Karpas-422 (cell line): ENCODE measurements around the gene XYLT1. TPM values are rescaled to one million over a fixed set of nuclear protein-coding genes. Genes with fewer than 3 reads are reported as not detected.
A peak's percentile ranks its signal among the peaks of the same experiment; 100 is the strongest.

ENCODE experiments used
- DNase-seq: peaks from one replicate; pipeline ENCODE4 v3.0.0-alpha.2; 2015
- H2AFZ ChIP-seq: fragments of 200-600 bp; sonication (generic); 2 replicates; pipeline ENCODE4 v1.6.1; 2014; ENCODE audit warnings: antibody characterized with exemption, low read length, mixed read lengths
- H3K27ac ChIP-seq: fragments of 200-600 bp; sonication (generic); 2 replicates; pipeline ENCODE4 v1.5.1; 2014; ENCODE audit warnings: mild to moderate bottlenecking, low read length, moderate library complexity
- H3K27me3 ChIP-seq: fragments of 200-600 bp; sonication (generic); 2 replicates; pipeline ENCODE4 v1.6.1; 2014; ENCODE audit warnings: low read length, mixed read lengths
- H3K36me3 ChIP-seq: fragments of 200-600 bp; sonication (generic); 2 replicates; pipeline ENCODE4 v1.6.1; 2014; ENCODE audit warnings: low read length, mixed read lengths; ENCODE audit not compliant: insufficient read depth
- H3K4me1 ChIP-seq: fragments of 200-600 bp; sonication (generic); 2 replicates; pipeline ENCODE4 v1.6.1; 2014; ENCODE audit warnings: mild to moderate bottlenecking, low read length, mixed read lengths
- H3K4me2 ChIP-seq: fragments of 200-600 bp; sonication (generic); 2 replicates; pipeline ENCODE4 v1.6.1; 2014; ENCODE audit warnings: low read length, low read depth, mild to moderate bottlenecking; ENCODE audit not compliant: poor library complexity, severe bottlenecking
- H3K4me3 ChIP-seq: fragments of 200-600 bp; sonication (generic); 2 replicates; pipeline ENCODE4 v1.5.1; 2014; ENCODE audit warnings: mild to moderate bottlenecking, antibody characterized with exemption, low read length, mixed read lengths
- H3K79me2 ChIP-seq: fragments of 200-600 bp; sonication (generic); 2 replicates; pipeline ENCODE4 v1.6.1; 2014; ENCODE audit warnings: mild to moderate bottlenecking, low read length, mixed read lengths
- H3K9ac ChIP-seq: fragments of 200-600 bp; sonication (generic); 2 replicates; pipeline ENCODE4 v1.6.0; 2014; ENCODE audit warnings: low read length
- H3K9me2 ChIP-seq: fragments of 200-600 bp; sonication (generic), shearing (Covaris generic); replicated peaks from 2 replicates; pipeline ENCODE4 v1.6.0; 2014; ENCODE audit warnings: mild to moderate bottlenecking, low read length, moderate library complexity; ENCODE audit not compliant: insufficient read depth
- H3K9me3 ChIP-seq: fragments of 300-700, 200-600 bp; sonication (generic); 2 replicates; pipeline ENCODE4 v1.6.1; 2014; ENCODE audit warnings: low read length, mixed read lengths
- H4K20me1 ChIP-seq: fragments of 200-600 bp; sonication (generic); 2 replicates; pipeline ENCODE4 v1.6.1; 2014; ENCODE audit warnings: mild to moderate bottlenecking, antibody characterized with exemption, low read length, low read depth; ENCODE audit not compliant: insufficient read depth
- total RNA-seq: library from RNA; depleted of rRNA; stranded (reverse); fragments of >200 nt; shearing (Covaris generic); gene quantifications from 2 replicates; pipeline ENCODE4 v1.2.3, GENCODE V29; 2014; ENCODE audit warnings: low replicate concordance

Gene XYLT1
- total RNA-seq, 1 experiment from 2014 or later: 11.8 TPM

DNA sequence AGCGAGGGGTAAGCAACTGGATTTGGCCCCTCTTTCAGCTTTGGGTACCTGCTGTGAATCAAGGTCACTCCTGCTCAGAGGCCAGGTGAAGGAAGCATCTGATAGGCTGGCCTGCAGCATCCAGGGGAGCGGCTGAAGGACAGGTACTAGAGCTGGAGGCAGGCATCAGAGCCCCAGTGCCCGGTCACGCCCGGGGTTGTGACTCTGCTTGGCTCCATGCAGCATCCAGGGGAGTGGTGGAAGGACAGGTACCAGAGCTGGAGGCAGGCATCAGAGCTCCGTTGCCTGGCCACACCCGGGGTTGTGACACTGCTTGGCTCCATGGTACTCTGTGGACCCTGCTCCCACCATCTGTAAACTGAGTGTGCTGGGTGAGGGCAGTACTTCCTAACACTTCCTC, 189.7 kb downstream of the XYLT1 start:
- Histone ChIP-seq H3K4me1 (peaks cover 47% of the 10 kb centered on the region), H3K27me3 (no peaks in the 10 kb centered on the region), H4K20me1 (peaks cover 24% of the 10 kb centered on the region), H3K79me2 (no peaks in the 10 kb centered on the region; the same call in 1 of the 2 replicates), H3K9me3 (no peaks in the 10 kb centered on the region), H3K9ac (no peak overlapping the region), H3K36me3 (no peaks in the 10 kb centered on the region), H3K4me2 (no peak overlapping the region), H2AFZ (no peak overlapping the region), H3K4me3 (no peak overlapping the region), H3K27ac (no peak overlapping the region), H3K9me2 (no peaks in the 10 kb centered on the region)
- DNase-seq: no peak

DNA sequence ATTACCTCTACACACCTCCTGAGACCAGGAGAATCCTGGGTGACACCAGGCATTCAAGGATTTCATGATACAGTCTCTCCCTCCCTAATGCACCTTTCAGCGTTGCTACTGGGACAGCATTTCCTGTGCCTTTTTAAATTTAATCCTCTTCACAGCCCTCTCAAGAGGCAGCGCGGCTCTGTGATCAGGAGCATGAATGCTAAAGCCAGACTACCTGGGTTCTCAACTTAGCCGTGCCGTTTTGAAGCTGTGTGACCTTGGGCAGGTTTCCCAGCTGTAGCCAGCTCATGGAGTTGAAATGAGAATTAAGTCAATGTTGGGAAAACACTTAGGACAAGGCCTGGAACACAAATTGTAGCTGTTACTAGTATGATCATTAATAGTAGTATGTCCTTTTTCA, 191.8 kb downstream of the XYLT1 start:
- H3K4me2 ChIP-seq: no peak overlapping the region

DNA sequence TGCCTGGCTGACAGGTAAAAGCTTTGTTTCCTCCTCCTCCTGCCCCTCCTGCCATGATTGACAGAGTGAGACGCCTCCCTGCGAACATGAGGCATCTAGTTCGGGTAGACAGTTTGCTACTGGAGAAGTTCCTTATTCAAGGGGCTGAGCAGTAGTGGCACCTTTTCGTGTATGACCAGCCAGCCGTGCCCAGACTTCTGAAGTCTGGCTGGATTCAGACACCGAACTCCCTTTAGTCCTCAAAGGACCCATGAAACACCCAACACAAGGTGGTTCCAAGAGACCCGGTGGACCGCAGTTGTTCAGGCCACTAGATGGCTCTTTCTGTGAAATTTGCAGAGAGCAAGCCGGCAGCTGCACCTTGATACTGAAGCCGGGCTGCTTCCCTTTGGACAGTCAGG, 192.8 kb downstream of the XYLT1 start:
- no peak overlapping the region for H3K27ac ChIP-seq
- no peak overlapping the region for H3K9ac ChIP-seq
- no peaks in the 10 kb centered on the region; the same call in 1 of the 2 replicates for H3K79me2 ChIP-seq
- H3K4me2 ChIP-seq: no peak overlapping the region
- no peaks in the 10 kb centered on the region for H3K27me3 ChIP-seq
- H3K9me3 ChIP-seq: no peaks in the 10 kb centered on the region
- H3K4me3 ChIP-seq: no peak overlapping the region
- peaks cover 31% of the 10 kb centered on the region for H3K4me1 ChIP-seq
- DNase-seq: peak; percentile 66
- H3K9me2 ChIP-seq: no peaks in the 10 kb centered on the region
- no peaks in the 10 kb centered on the region for H3K36me3 ChIP-seq
- peaks cover 15% of the 10 kb centered on the region; the same call in 1 of the 2 replicates for H4K20me1 ChIP-seq
- no peak overlapping the region for H2AFZ ChIP-seq

More for the DNA sequence above, 191.8 kb downstream of the XYLT1 start:
- peaks cover 14% of the 10 kb centered on the region; the same call in 1 of the 2 replicates for H4K20me1 ChIP-seq
- H3K9me2 ChIP-seq: no peaks in the 10 kb centered on the region
- peaks cover 35% of the 10 kb centered on the region for H3K4me1 ChIP-seq
- H3K36me3 ChIP-seq: no peaks in the 10 kb centered on the region
- peak; percentile 54 for DNase-seq
- no peaks in the 10 kb centered on the region for H3K27me3 ChIP-seq
- no peak overlapping the region for H3K9ac ChIP-seq
- H3K9me3 ChIP-seq: no peaks in the 10 kb centered on the region
- H3K27ac ChIP-seq: no peak overlapping the region
- no peak overlapping the region for H2AFZ ChIP-seq
- H3K79me2 ChIP-seq: no peaks in the 10 kb centered on the region; the same call in 1 of the 2 replicates
- H3K4me3 ChIP-seq: no peak overlapping the region

DNA sequence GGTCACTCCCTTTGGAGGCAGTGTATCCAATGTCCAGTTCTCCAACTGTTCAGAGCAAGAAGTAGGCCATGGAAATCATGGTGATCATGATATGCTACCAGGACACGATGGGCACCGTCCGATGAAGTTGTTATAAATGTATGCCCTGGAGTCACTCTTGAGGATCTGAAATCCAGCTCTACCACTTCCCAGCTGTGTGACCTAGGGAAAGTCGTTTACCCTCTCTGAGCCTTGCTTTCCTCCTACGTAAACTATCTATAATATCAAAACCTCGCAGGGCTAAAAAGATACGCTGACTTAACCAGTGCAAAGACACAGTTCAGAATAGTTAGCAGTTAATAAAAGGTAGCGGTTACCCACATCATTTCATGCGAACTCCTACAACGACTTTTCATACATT, 194.2 kb downstream of the XYLT1 start:
- peaks cover 6% of the 10 kb centered on the region; the same call in 1 of the 2 replicates for H4K20me1 ChIP-seq
- H3K4me1 ChIP-seq: peaks cover 18% of the 10 kb centered on the region
- H3K27ac ChIP-seq: no peak overlapping the region
- no peaks in the 10 kb centered on the region for H3K36me3 ChIP-seq
- H3K27me3 ChIP-seq: no peaks in the 10 kb centered on the region
- no peak overlapping the region for H2AFZ ChIP-seq
- no peak overlapping the region for H3K4me3 ChIP-seq
- H3K9me3 ChIP-seq: no peaks in the 10 kb centered on the region
- no peak overlapping the region for H3K4me2 ChIP-seq
- no peaks in the 10 kb centered on the region for H3K79me2 ChIP-seq
- no peaks in the 10 kb centered on the region for H3K9me2 ChIP-seq
- H3K9ac ChIP-seq: no peak overlapping the region
- no peak for DNase-seq

- H3K9me2 ChIP-seq: no peaks in the 10 kb centered on the region
- DNase-seq: no peak
- no peak overlapping the region for H2AFZ ChIP-seq
- H3K4me2 ChIP-seq: no peak overlapping the region
- H4K20me1 ChIP-seq: peaks cover 11% of the 10 kb centered on the region; the same call in 1 of the 2 replicates
- H3K9me3 ChIP-seq: no peaks in the 10 kb centered on the region
- peaks cover 18% of the 10 kb centered on the region for H3K4me1 ChIP-seq
- no peak overlapping the region for H3K9ac ChIP-seq
- no peaks in the 10 kb centered on the region for H3K36me3 ChIP-seq
- H3K27ac ChIP-seq: no peak overlapping the region
- H3K4me3 ChIP-seq: no peak overlapping the region
- no peaks in the 10 kb centered on the region for H3K27me3 ChIP-seq
- H3K79me2 ChIP-seq: no peaks in the 10 kb centered on the region
Measured at GRCh38 chr16:17276010-17276530, 194.7 kb downstream of the XYLT1 start.

- Histone ChIP-seq H3K36me3 (no peaks in the 10 kb centered on the region), H3K27ac (no peak overlapping the region), H3K27me3 (no peaks in the 10 kb centered on the region), H4K20me1 (peaks cover 17% of the 10 kb centered on the region; the same call in 1 of the 2 replicates), H3K4me2 (no peak overlapping the region), H3K9me3 (no peaks in the 10 kb centered on the region), H3K4me3 (no peak overlapping the region), H3K4me1 (peaks cover 18% of the 10 kb centered on the region), H3K79me2 (no peaks in the 10 kb centered on the region), H3K9me2 (no peaks in the 10 kb centered on the region), H2AFZ (no peak overlapping the region), H3K9ac (no peak overlapping the region)
- no peak for DNase-seq
Measured at GRCh38 chr16:17275076-17276009, 195.4 kb downstream of the XYLT1 start.

GRCh38 chr16:17273142-17273561, 197.6 kb downstream of the XYLT1 start:
- no peak overlapping the region for H3K9ac ChIP-seq
- no peak overlapping the region for H2AFZ ChIP-seq
- no peaks in the 10 kb centered on the region for H3K9me2 ChIP-seq
- no peaks in the 10 kb centered on the region for H3K9me3 ChIP-seq
- no peaks in the 10 kb centered on the region for H3K4me1 ChIP-seq
- no peak for DNase-seq
- no peaks in the 10 kb centered on the region for H3K27me3 ChIP-seq
- H3K27ac ChIP-seq: no peak overlapping the region
- no peak overlapping the region for H3K4me3 ChIP-seq
- no peak overlapping the region for H3K4me2 ChIP-seq
- H3K36me3 ChIP-seq: no peaks in the 10 kb centered on the region
- peaks cover 21% of the 10 kb centered on the region; the same call in 1 of the 2 replicates for H4K20me1 ChIP-seq
- no peaks in the 10 kb centered on the region for H3K79me2 ChIP-seq

DNA sequence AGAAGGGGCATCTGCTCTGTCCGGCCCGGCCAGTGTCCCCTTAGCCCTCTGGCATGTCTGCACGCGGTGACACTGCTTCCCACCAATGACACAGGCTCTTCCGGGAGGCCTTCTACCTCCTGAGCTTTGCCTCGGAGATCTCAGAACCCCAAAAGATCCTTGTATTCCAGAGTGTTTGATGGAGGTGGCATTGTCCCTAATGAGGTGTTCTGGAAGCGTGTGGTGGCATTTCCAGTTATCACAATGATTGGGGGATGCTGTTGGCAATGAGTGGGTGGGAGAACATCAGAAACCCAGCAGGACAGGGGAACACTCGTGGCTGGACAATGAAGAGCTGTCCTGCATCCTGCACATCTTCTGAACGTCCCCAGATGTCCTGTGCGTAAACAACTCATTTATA, 198.0 kb downstream of the XYLT1 start:
- no peak overlapping the region for H2AFZ ChIP-seq
- H3K27ac ChIP-seq: no peak overlapping the region
- no peak overlapping the region for H3K4me2 ChIP-seq
- H3K79me2 ChIP-seq: no peaks in the 10 kb centered on the region
- H4K20me1 ChIP-seq: peaks cover 21% of the 10 kb centered on the region; the same call in 1 of the 2 replicates
- H3K27me3 ChIP-seq: no peaks in the 10 kb centered on the region
- no peak overlapping the region for H3K9ac ChIP-seq
- H3K9me2 ChIP-seq: no peaks in the 10 kb centered on the region
- no peak for DNase-seq
- H3K4me3 ChIP-seq: no peak overlapping the region
- no peaks in the 10 kb centered on the region for H3K9me3 ChIP-seq
- no peaks in the 10 kb centered on the region for H3K36me3 ChIP-seq
- no peaks in the 10 kb centered on the region for H3K4me1 ChIP-seq
